GM12878 (cell line): ENCODE data around the gene KRTAP10-1. TPM values are rescaled to one million over a fixed set of nuclear protein-coding genes. Genes with fewer than 3 reads are reported as not detected.

ENCODE experiments used
- ATAC-seq: fragments of 200-7000 bp; cut with Tn5 transposase; 3 replicates; pipeline ENCODE4 v1.9.1; 2020; ENCODE audit warnings: mild to moderate bottlenecking, moderate library complexity
- BruUV-seq: library from RNA; stranded (reverse); fragments of 400-500 nt; replicated peaks from 2 replicates; lab custom pipeline; 2021; lab: Mats Ljungman, UMichigan
- CTCF ChIA-PET: fragments of 300-600 bp; sonication (Branson Sonifier 250); formaldehyde crosslinking; extraction: SDS; loops from one replicate; lab custom pipeline; 2021; ENCODE audit warnings: inconsistent platforms; lab: Yijun Ruan, JAX
- POLR2A ChIA-PET: fragments of 350-600 bp; formaldehyde crosslinking; extraction: SDS; loops from one replicate; lab custom pipeline; 2021; ENCODE audit warnings: inconsistent platforms; lab: Charles Lee
- RAD21 ChIA-PET: fragments of 300-600 bp; sonication (Branson Sonifier 250); formaldehyde crosslinking; loops from one replicate; lab custom pipeline; 2023; ENCODE audit warnings: antibody characterized with exemption; ENCODE audit not compliant: unreplicated experiment; lab: Charles Lee
- SMC1A ChIA-PET: fragments of 300-600 bp; sonication (Branson Sonifier 250); formaldehyde crosslinking; loops from one replicate; lab custom pipeline; 2023; ENCODE audit not compliant: unreplicated experiment, uncharacterized antibody; lab: Charles Lee
- DNase-seq: peaks from one replicate; pipeline ENCODE4 v3.0.0-alpha.2; 2011; ENCODE audit warnings: low read depth, low spot score
- FAIRE-seq: peaks from 3 replicates; lab custom pipeline; 2011; peaks lifted over from hg19 to GRCh38; lab: Jason Lieb, UNC
- H2AFZ ChIP-seq: 2 replicates; pipeline ENCODE4 v1.6.0; 2011; ENCODE audit warnings: low read depth, low read length, control low read depth; ENCODE audit not compliant: control insufficient read depth
- H3K27ac ChIP-seq: 2 replicates; pipeline ENCODE4 v1.5.1; 2011; ENCODE audit warnings: control low read depth; ENCODE audit not compliant: control insufficient read depth, insufficient read depth
- H3K27me3 ChIP-seq, 2 experiments: replicated peaks in 1 of 2; 2 replicates each; pipeline versions ENCODE4 v1.6.0 to v1.6.1; 2011; ENCODE audit warnings: low read length in 1 of 2; ENCODE audit not compliant: control insufficient read depth in 2 of 2, insufficient read depth in 2 of 2
- H3K36me3 ChIP-seq, 2 experiments: 2 replicates each; pipeline ENCODE4 v1.5.1; 2011; ENCODE audit warnings: low read length in 1 of 2; ENCODE audit not compliant: control insufficient read depth in 2 of 2, insufficient read depth in 2 of 2
- H3K4me1 ChIP-seq: 2 replicates; pipeline ENCODE4 v1.6.1; 2011; ENCODE audit warnings: mild to moderate bottlenecking, low read length, moderate library complexity, mixed read lengths; ENCODE audit not compliant: control insufficient read depth, insufficient read depth
- H3K4me2 ChIP-seq: 2 replicates; pipeline ENCODE4 v1.6.0; 2011; ENCODE audit warnings: control low read depth; ENCODE audit not compliant: control insufficient read depth, insufficient read depth
- H3K4me3 ChIP-seq: fragments of 200-600 bp; sonication (generic); 2 replicates; pipeline ENCODE4 v1.5.1; 2016
- H3K79me2 ChIP-seq: 2 replicates; pipeline ENCODE4 v1.6.0; 2011; ENCODE audit warnings: low read length; ENCODE audit not compliant: control insufficient read depth, insufficient read depth
- H3K9ac ChIP-seq: 2 replicates; pipeline ENCODE4 v1.8.0; 2011; ENCODE audit warnings: low read length, control low read depth, mixed read lengths; ENCODE audit not compliant: control insufficient read depth, insufficient read depth
- H3K9me3 ChIP-seq: replicated peaks from 3 replicates; pipeline ENCODE4 v1.5.1; 2011; ENCODE audit warnings: mild to moderate bottlenecking, low read length; ENCODE audit not compliant: control insufficient read depth, insufficient read depth
- H4K20me1 ChIP-seq: 2 replicates; pipeline ENCODE4 v1.6.0; 2011; ENCODE audit not compliant: control insufficient read depth, insufficient read depth
- ASH2L ChIP-seq: fragments of 300-600, 200-600 bp; sonication (generic); IDR thresholded peaks from 2 replicates; pipeline ENCODE4 v1.6.1; 2017; ENCODE audit warnings: low read depth, mild to moderate bottlenecking, borderline replicate concordance
- CHD2 ChIP-seq: IDR thresholded peaks from 2 replicates; pipeline ENCODE4 v1.6.1; 2011; ENCODE audit warnings: low read depth, low read length, improper control_type of control experiment, borderline replicate concordance
- DPF2 ChIP-seq: fragments of 450-650 bp; IDR thresholded peaks from 2 replicates; pipeline ENCODE4 v1.6.1; 2017; ENCODE audit warnings: mild to moderate bottlenecking
- FOXK2 ChIP-seq: fragments of 450-650 bp; IDR thresholded peaks from 2 replicates; pipeline ENCODE4 v1.6.1; 2017; ENCODE audit warnings: mild to moderate bottlenecking, moderate library complexity
- HDAC6 ChIP-seq: fragments of 200-600 bp; sonication (generic); IDR thresholded peaks from one replicate; pipeline ENCODE4 v1.8.0; 2017; ENCODE audit warnings: antibody characterized with exemption; ENCODE audit not compliant: unreplicated experiment
- MEF2A ChIP-seq: IDR thresholded peaks from 2 replicates; pipeline ENCODE4 v1.6.1; 2011; ENCODE audit warnings: low read depth, mild to moderate bottlenecking, low read length, moderate library complexity; ENCODE audit not compliant: insufficient read depth
- RAD51 ChIP-seq: fragments of 450-650 bp; IDR thresholded peaks from 2 replicates; pipeline ENCODE4 v1.6.1; 2016; ENCODE audit warnings: moderate library complexity, mild to moderate bottlenecking, inconsistent platforms
- SIX5 ChIP-seq: IDR thresholded peaks from 2 replicates; pipeline ENCODE4 v1.6.1; 2011; ENCODE audit warnings: mild to moderate bottlenecking, low read depth, low read length, moderate library complexity; ENCODE audit not compliant: severe bottlenecking
- USF2 ChIP-seq: IDR thresholded peaks from 2 replicates; pipeline ENCODE4 v1.6.1; 2011; ENCODE audit warnings: low read depth, low read length, improper control_type of control experiment, borderline replicate concordance
- YBX1 ChIP-seq: fragments of 450-650 bp; IDR thresholded peaks from 2 replicates; pipeline ENCODE4 v1.6.1; 2016; ENCODE audit warnings: antibody characterized with exemption
- ZBED1 ChIP-seq: IDR thresholded peaks from 2 replicates; pipeline ENCODE4 v1.6.1; 2016; ENCODE audit warnings: borderline replicate concordance
- ZNF592 ChIP-seq: fragments of 450-650 bp; IDR thresholded peaks from 2 replicates; pipeline ENCODE4 v1.6.1; 2017; ENCODE audit warnings: mild to moderate bottlenecking, moderate library complexity
- WGBS: methylation state at CpG from one replicate; pipeline ENCODE4 v1.1.6; 2016; ENCODE audit warnings: low lambda C conversion rate; ENCODE audit not compliant: insufficient replicate concordance, insufficient coverage; ENCODE audit errors: missing lambda C conversion rate; 5-methylcytosine and 5-hydroxymethylcytosine counted together
- in situ Hi-C: fragments of 300-500 bp; cut with MboI; formaldehyde crosslinking; loops from 9 replicates; pipeline ENCODE4 v1.14.3; 2018; ENCODE audit warnings: mixed read lengths
- intact Hi-C: fragments of 100-400 bp; cut with micrococcal nuclease; formaldehyde crosslinking; loops from one replicate; pipeline ENCODE4 v1.14.2; 2022; ENCODE audit not compliant: unreplicated experiment
- polyA plus RNA-seq, 11 experiments: library from polyadenylated mRNA; depleted of rRNA in 4 of 11; unstranded in 6 of 11; stranded (reverse) in 5 of 11; fragments of >200 nt; fragmentation: Nextera tagmentation in 4 of 11; fragmentation: Illumina TruSeq in 1 of 11; extraction: Ambion mirVana in 4 of 11; extraction: Trizol in 1 of 11; gene quantifications; 1 replicate in 1 of 11; 2 replicates in 10 of 11; pipeline versions ENCODE4 v1.2.1 to v1.2.3, GENCODE V29; 2011 to 2016; ENCODE audit warnings: inconsistent platforms in 2 of 11, missing spikeins in 2 of 11, low read depth in 1 of 11
- total RNA-seq, 4 experiments: library from RNA; depleted of rRNA in 3 of 4; stranded (reverse); fragments of >200 nt in 3 of 4; fragmentation: Illumina TruSeq in 1 of 4; extraction: Trizol in 1 of 4; gene quantifications; 2 replicates each; pipeline versions ENCODE4 v1.2.1 to v1.2.3, GENCODE V29; 2013 to 2021

The KRTAP10-1 gene
- total and polyA plus RNA-seq, 10 of the 15 experiments (the other 5 are each of a cell fraction or from before 2014, with no cell fraction given) = not detected

GRCh38 chr21:44578371-44579055 is 38.5 kb upstream of the KRTAP10-1 start:
- WGBS = 51% methylated on average over 17 of the region's 17 CpGs
- H4K20me1 ChIP-seq = no peaks in the 10 kb centered on the region

More at GRCh38 chr21:44578371-44579055, 38.5 kb upstream of the KRTAP10-1 start:
- no peak overlapping the region for H3K4me2 ChIP-seq
- SMC1A ChIA-PET = no interaction called here
- H2AFZ ChIP-seq = no peak overlapping the region
- intact Hi-C loops (no loop called here), in situ Hi-C loops (no loop called here)
- TF ChIP-seq USF2 (no peak), ASH2L (no peak), ZBED1 (no peak), ZNF592 (no peak), YBX1 (no peak), CHD2 (no peak), FOXK2 (no peak), HDAC6 (no peak), MEF2A (no peak), RAD51 (no peak), DPF2 (no peak), SIX5 (no peak)
- no peak overlapping the region for H3K4me3 ChIP-seq
- no peaks in the 10 kb centered on the region for H3K36me3 ChIP-seq
- no peak overlapping the region for H3K9ac ChIP-seq
- H3K27ac ChIP-seq = no peak overlapping the region
- FAIRE-seq (no peak), DNase-seq (no peak), ATAC-seq (no peak)
- H3K4me1 ChIP-seq = no peaks in the 10 kb centered on the region
- RAD21 ChIA-PET = no interaction called here
- CTCF ChIA-PET = no interaction called here
- H3K79me2 ChIP-seq = no peaks in the 10 kb centered on the region
- BruUV-seq = no TSS peak
- POLR2A ChIA-PET = no interaction called here
- peaks cover 5% of the 10 kb centered on the region; the same call in 2 of the 3 replicates for H3K9me3 ChIP-seq
- no peaks in the 10 kb centered on the region for H3K27me3 ChIP-seq
